ENCODE data around the gene NUTM2D.
"Not testable (repeated sequence)": the region's sequence is repeated elsewhere in the genome, so short reads cannot be mapped to it uniquely, and the experiment has no call there.

Gene NUTM2D

GRCh38 chr10:87379115-87379514 is 21.6 kb downstream of the NUTM2D start:
- not testable (repeated sequence) for DNase-seq (ENCODE audit: low read depth)

- DNase-seq (ENCODE audit: low read depth): peak; percentile 44
Measured at GRCh38 chr10:87383149-87383857, 25.8 kb downstream of the NUTM2D start.

GRCh38 chr10:87384283-87384682 is 26.7 kb downstream of the NUTM2D start:
- not testable (repeated sequence) for DNase-seq (ENCODE audit: low read depth)

- DNase-seq (ENCODE audit: low read depth): not testable (repeated sequence)
Measured at GRCh38 chr10:87385762-87386360, 28.3 kb downstream of the NUTM2D start.

- DNase-seq (ENCODE audit: low read depth): not testable (repeated sequence)
Measured at GRCh38 chr10:87391360-87391759, 33.8 kb downstream of the NUTM2D start.

GRCh38 chr10:87396206-87396605 is 38.7 kb downstream of the NUTM2D start:
- not testable (repeated sequence) for DNase-seq (ENCODE audit: low read depth)

- not testable (repeated sequence) for DNase-seq (ENCODE audit: low read depth)
Measured at GRCh38 chr10:87398436-87398835, 40.9 kb downstream of the NUTM2D start.

- DNase-seq (ENCODE audit: low read depth): not testable (repeated sequence)
Measured at GRCh38 chr10:87407516-87408467, 50.2 kb downstream of the NUTM2D start.

- DNase-seq (ENCODE audit: low read depth): not testable (repeated sequence)
Measured at GRCh38 chr10:87413921-87414320, 56.4 kb downstream of the NUTM2D start.

All from EH (cell line).